Tibial nerve (tissue), 4 donors: Measurements from ENCODE around the gene FZD2.

Experiments
- EP300 ChIP-seq, 2 donors: sonication (generic); formaldehyde crosslinking; IDR thresholded peaks; one replicate each; pipeline ENCODE4 v1.6.1; 2017; ENCODE audit warnings: antibody characterized with exemption in 2 of 2, mild to moderate bottlenecking in 1 of 2
- POLR2A ChIP-seq, 2 donors: fragments of 450-650 bp; IDR thresholded peaks; one replicate each; pipeline ENCODE4 v1.6.1; 2017; ENCODE audit warnings: antibody characterized with exemption in 2 of 2, mild to moderate bottlenecking in 2 of 2, moderate library complexity in 2 of 2
- TF ChIP-seq, protein P1 (sequence below), 5 experiments: fragments of 200-600 bp in 3 of 5; fragments of 450-650 bp in 2 of 5; sonication (generic) in 3 of 5; IDR thresholded peaks; one replicate each; pipeline ENCODE4 v1.5.1; 2016 to 2019; ENCODE audit warnings: antibody characterized with exemption in 5 of 5, mild to moderate bottlenecking in 3 of 5, moderate library complexity in 2 of 5

DNA sequence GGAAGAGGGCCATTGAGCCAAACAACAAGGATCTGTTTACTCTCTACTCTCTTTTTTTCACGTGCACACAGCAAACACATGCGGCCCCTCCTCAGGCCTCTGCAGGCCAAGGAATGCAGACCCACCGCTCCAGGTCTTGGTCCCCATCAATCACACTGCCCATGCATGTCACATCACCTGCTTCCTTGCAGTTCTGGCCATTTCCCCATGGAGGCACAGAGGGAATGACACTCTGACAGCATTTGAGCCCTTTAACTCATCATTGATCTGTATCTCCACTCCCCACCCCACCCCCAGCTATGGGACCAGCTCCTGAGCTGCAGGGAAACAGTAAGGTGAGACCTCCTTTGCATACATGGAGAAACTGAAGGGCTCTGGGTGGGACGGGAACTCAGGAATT, 53.0 kb downstream of the FZD2 start:
- TF ChIP-seq, protein P1, sequence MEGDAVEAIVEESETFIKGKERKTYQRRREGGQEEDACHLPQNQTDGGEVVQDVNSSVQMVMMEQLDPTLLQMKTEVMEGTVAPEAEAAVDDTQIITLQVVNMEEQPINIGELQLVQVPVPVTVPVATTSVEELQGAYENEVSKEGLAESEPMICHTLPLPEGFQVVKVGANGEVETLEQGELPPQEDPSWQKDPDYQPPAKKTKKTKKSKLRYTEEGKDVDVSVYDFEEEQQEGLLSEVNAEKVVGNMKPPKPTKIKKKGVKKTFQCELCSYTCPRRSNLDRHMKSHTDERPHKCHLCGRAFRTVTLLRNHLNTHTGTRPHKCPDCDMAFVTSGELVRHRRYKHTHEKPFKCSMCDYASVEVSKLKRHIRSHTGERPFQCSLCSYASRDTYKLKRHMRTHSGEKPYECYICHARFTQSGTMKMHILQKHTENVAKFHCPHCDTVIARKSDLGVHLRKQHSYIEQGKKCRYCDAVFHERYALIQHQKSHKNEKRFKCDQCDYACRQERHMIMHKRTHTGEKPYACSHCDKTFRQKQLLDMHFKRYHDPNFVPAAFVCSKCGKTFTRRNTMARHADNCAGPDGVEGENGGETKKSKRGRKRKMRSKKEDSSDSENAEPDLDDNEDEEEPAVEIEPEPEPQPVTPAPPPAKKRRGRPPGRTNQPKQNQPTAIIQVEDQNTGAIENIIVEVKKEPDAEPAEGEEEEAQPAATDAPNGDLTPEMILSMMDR (IDR thresholded peaks at IDR 0.05), result no peak
- TF ChIP-seq POLR2A (IDR thresholded peaks at IDR 0.05) (no peak), EP300 (IDR thresholded peaks at IDR 0.05) (no peak)
